ENCODE data around the gene PPP2R2B. TPM values are rescaled to one million over a fixed set of nuclear protein-coding genes. Genes with fewer than 3 reads are reported as not detected.

Gene PPP2R2B
- total RNA-seq, 1 experiment from 2014 or later = not detected

GRCh38 chr5:146720107-146720506 lies 158.4 kb downstream of the PPP2R2B start:
- POLR2A ChIA-PET (ENCODE audit: low non-redundant PET) = no interaction called here
- no peak for DNase-seq (ENCODE audit: low spot score)
- TF ChIP-seq EZH2 (IDR thresholded peaks at IDR 0.05; ENCODE audit: borderline replicate concordance, low read depth, low read length, poor library complexity, severe bottlenecking) = no peak
- TF ChIP-seq, protein P1, sequence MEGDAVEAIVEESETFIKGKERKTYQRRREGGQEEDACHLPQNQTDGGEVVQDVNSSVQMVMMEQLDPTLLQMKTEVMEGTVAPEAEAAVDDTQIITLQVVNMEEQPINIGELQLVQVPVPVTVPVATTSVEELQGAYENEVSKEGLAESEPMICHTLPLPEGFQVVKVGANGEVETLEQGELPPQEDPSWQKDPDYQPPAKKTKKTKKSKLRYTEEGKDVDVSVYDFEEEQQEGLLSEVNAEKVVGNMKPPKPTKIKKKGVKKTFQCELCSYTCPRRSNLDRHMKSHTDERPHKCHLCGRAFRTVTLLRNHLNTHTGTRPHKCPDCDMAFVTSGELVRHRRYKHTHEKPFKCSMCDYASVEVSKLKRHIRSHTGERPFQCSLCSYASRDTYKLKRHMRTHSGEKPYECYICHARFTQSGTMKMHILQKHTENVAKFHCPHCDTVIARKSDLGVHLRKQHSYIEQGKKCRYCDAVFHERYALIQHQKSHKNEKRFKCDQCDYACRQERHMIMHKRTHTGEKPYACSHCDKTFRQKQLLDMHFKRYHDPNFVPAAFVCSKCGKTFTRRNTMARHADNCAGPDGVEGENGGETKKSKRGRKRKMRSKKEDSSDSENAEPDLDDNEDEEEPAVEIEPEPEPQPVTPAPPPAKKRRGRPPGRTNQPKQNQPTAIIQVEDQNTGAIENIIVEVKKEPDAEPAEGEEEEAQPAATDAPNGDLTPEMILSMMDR (conservative IDR thresholded peaks at IDR 0.05; ENCODE audit: low read depth, low read length) = no peak
- Histone ChIP-seq H3K4me3 (ENCODE audit: low read depth, low read length, poor library complexity, severe bottlenecking) (no peak overlapping the region), H3K27ac (ENCODE audit: low read depth, low read length, poor library complexity, severe bottlenecking) (no peak overlapping the region), H3K4me1 (ENCODE audit: insufficient read depth, low read length, poor library complexity, severe bottlenecking) (no peaks in the 10 kb centered on the region), H3K36me3 (ENCODE audit: insufficient read depth, low read length, poor library complexity, severe bottlenecking) (no peaks in the 10 kb centered on the region), H3K9me3 (ENCODE audit: low read depth, low read length, poor library complexity, severe bottlenecking) (no peaks in the 10 kb centered on the region), H3K27me3 (replicated peaks; ENCODE audit: insufficient read depth, low read depth, low read length, poor library complexity) (peaks cover 36% of the 10 kb centered on the region)
- CTCF ChIA-PET = no interaction called here
- intact Hi-C loops (cut with micrococcal nuclease; ENCODE audit: unreplicated experiment) = no loop called here
- BruUV-seq (replicated peaks) = no TSS peak

DNA sequence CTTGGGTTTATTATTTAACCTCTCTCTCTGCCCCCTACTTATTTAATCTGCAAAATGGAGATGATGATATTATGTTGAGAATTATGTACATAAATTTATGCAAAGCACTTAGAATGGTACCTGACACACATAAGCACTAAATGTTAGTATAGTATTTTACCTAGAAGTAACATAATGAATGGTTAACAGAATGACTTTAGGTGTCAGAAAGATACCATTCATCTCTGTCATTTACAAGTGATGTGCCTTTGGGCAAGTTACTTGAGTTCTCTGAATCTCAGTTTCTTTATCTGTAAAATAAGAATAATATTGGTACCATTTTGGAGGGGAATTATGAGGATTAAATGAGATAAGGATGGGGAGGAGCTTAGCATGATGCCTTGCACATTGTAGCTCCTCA lies 159.4 kb downstream of the PPP2R2B start:
- intact Hi-C loops (cut with micrococcal nuclease; ENCODE audit: unreplicated experiment) = no loop called here
- Histone ChIP-seq H3K27ac (ENCODE audit: low read depth, low read length, poor library complexity, severe bottlenecking) (no peak overlapping the region), H3K4me3 (ENCODE audit: low read depth, low read length, poor library complexity, severe bottlenecking) (no peak overlapping the region), H3K27me3 (replicated peaks; ENCODE audit: insufficient read depth, low read depth, low read length, poor library complexity) (peaks cover 34% of the 10 kb centered on the region), H3K4me1 (ENCODE audit: insufficient read depth, low read length, poor library complexity, severe bottlenecking) (no peaks in the 10 kb centered on the region), H3K36me3 (ENCODE audit: insufficient read depth, low read length, poor library complexity, severe bottlenecking) (no peaks in the 10 kb centered on the region), H3K9me3 (ENCODE audit: low read depth, low read length, poor library complexity, severe bottlenecking) (no peaks in the 10 kb centered on the region)
- CTCF ChIA-PET = no interaction called here
- TF ChIP-seq, protein P1 (conservative IDR thresholded peaks at IDR 0.05; ENCODE audit: low read depth, low read length) = no peak
- TF ChIP-seq EZH2 (IDR thresholded peaks at IDR 0.05; ENCODE audit: borderline replicate concordance, low read depth, low read length, poor library complexity, severe bottlenecking) = no peak
- no peak for DNase-seq (ENCODE audit: low spot score)
- no TSS peak for BruUV-seq (replicated peaks)
- POLR2A ChIA-PET (ENCODE audit: low non-redundant PET) = no interaction called here

DNA sequence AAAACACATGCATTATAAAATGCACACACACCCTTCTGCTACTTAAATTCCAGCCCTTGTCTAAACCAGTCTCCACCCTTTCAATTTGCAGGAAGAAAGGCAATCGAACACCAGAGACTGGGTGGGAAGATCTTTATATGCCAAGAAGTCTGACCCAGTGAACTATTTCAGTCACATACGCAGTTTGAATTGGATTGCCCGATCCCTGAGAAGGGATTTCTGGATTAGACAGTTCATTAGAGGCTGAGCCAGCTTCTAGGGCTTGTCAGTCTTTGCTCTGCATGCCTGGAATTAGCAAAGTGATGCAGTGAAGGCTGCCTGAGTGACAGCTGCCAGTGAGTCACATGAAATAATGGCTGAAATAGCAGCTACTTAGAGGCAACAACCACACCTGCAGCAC lies 159.9 kb downstream of the PPP2R2B start:
- Histone ChIP-seq H3K4me1 (ENCODE audit: insufficient read depth, low read length, poor library complexity, severe bottlenecking) (no peaks in the 10 kb centered on the region), H3K4me3 (ENCODE audit: low read depth, low read length, poor library complexity, severe bottlenecking) (no peak overlapping the region), H3K27me3 (replicated peaks; ENCODE audit: insufficient read depth, low read depth, low read length, poor library complexity) (peaks cover 35% of the 10 kb centered on the region), H3K9me3 (ENCODE audit: low read depth, low read length, poor library complexity, severe bottlenecking) (no peaks in the 10 kb centered on the region), H3K27ac (ENCODE audit: low read depth, low read length, poor library complexity, severe bottlenecking) (no peak overlapping the region), H3K36me3 (ENCODE audit: insufficient read depth, low read length, poor library complexity, severe bottlenecking) (no peaks in the 10 kb centered on the region)
- DNase-seq (ENCODE audit: low spot score) = no peak
- POLR2A ChIA-PET (ENCODE audit: low non-redundant PET) = no interaction called here
- intact Hi-C loops (cut with micrococcal nuclease; ENCODE audit: unreplicated experiment) = no loop called here
- CTCF ChIA-PET = no interaction called here
- BruUV-seq (replicated peaks) = no TSS peak
- no peak for TF ChIP-seq EZH2 (IDR thresholded peaks at IDR 0.05; ENCODE audit: borderline replicate concordance, low read depth, low read length, poor library complexity, severe bottlenecking)
- TF ChIP-seq, protein P1 (conservative IDR thresholded peaks at IDR 0.05; ENCODE audit: low read depth, low read length) = no peak
